SK-N-SH (cell line): Measurements from ENCODE around the gene ATP2A2. TPM values are rescaled to one million over a fixed set of nuclear protein-coding genes. Genes with fewer than 3 reads are reported as not detected.

ENCODE experiments used
- CTCF ChIA-PET: fragments of 300-600, 350-600 bp; formaldehyde crosslinking; extraction: SDS; loops from one replicate; lab custom pipeline; 2021; lab: Yijun Ruan, JAX
- POLR2A ChIA-PET: fragments of 350-600 bp; sonication (Branson Sonifier 250); formaldehyde crosslinking; extraction: SDS; loops from one replicate; lab custom pipeline; 2020; ENCODE audit warnings: antibody characterized with exemption, inconsistent platforms; lab: Yijun Ruan, JAX
- DNase-seq: peaks from one replicate; pipeline ENCODE4 v3.0.0; 2012
- H2AFZ ChIP-seq: fragments of 200-600 bp; sonication (generic); 2 replicates; pipeline ENCODE4 v1.8.1; 2016; ENCODE audit warnings: antibody characterized with exemption, mild to moderate bottlenecking, low read depth
- H3F3A ChIP-seq: fragments of 200-600 bp; sonication (generic); replicated peaks from 2 replicates; pipeline ENCODE3; 2016; ENCODE audit warnings: antibody characterized with exemption, mild to moderate bottlenecking; ENCODE audit not compliant: insufficient read depth
- H3K27ac ChIP-seq, 2 experiments: fragments of 200-500 bp in 1 of 2; fragments of 200-600 bp in 1 of 2; sonication (Bioruptor generic) in 1 of 2; sonication (generic), shearing (Covaris generic) in 1 of 2; 2 replicates each; pipeline versions ENCODE4 v1.5.1 to v1.6.1; 2014 to 2016; ENCODE audit warnings: low read depth in 2 of 2, inconsistent platforms in 1 of 2, low read length in 1 of 2, mild to moderate bottlenecking in 1 of 2, mixed read lengths in 1 of 2
- H3K27me3 ChIP-seq: fragments of 200-600 bp; sonication (generic), shearing (Covaris generic); 2 replicates; pipeline ENCODE4 v1.6.1; 2016; ENCODE audit warnings: mixed run types; ENCODE audit not compliant: insufficient read depth
- H3K36me3 ChIP-seq, 2 experiments: fragments of 200-500 bp in 1 of 2; fragments of 200-600 bp in 1 of 2; sonication (Bioruptor generic) in 1 of 2; sonication (generic) in 1 of 2; replicated peaks in 1 of 2; 2 replicates each; pipeline versions ENCODE3 to v1.5.1; 2014 to 2016; ENCODE audit warnings: low read length in 1 of 2, mild to moderate bottlenecking in 1 of 2; ENCODE audit not compliant: insufficient read depth in 2 of 2, control insufficient read depth in 1 of 2
- H3K4me1 ChIP-seq, 2 experiments: fragments of 200-500 bp in 1 of 2; fragments of 200-600 bp in 1 of 2; sonication (Bioruptor generic) in 1 of 2; sonication (generic), shearing (Covaris generic) in 1 of 2; 2 replicates each; pipeline versions ENCODE4 v1.5.1 to v1.6.1; 2014 to 2016; ENCODE audit warnings: low read depth in 1 of 2, low read length in 1 of 2, mixed run types in 1 of 2; ENCODE audit not compliant: insufficient read depth in 2 of 2, control insufficient read depth in 1 of 2
- H3K4me2 ChIP-seq: fragments of 200-600 bp; sonication (generic), shearing (Covaris generic); 2 replicates; pipeline ENCODE4 v1.6.1; 2017; ENCODE audit warnings: mixed run types
- H3K4me3 ChIP-seq, 2 experiments: fragments of 200-500 bp in 1 of 2; fragments of 200-600 bp in 1 of 2; sonication (Bioruptor generic) in 1 of 2; sonication (generic), shearing (Covaris generic) in 1 of 2; 2 replicates each; pipeline versions ENCODE4 v1.5.1 to v1.8.1; 2014 to 2016; ENCODE audit warnings: low read depth in 2 of 2, inconsistent platforms in 1 of 2, low read length in 1 of 2, mild to moderate bottlenecking in 1 of 2, mixed read lengths in 1 of 2, moderate library complexity in 1 of 2
- H3K79me2 ChIP-seq: fragments of 200-600 bp; sonication (generic); 2 replicates; pipeline ENCODE4 v1.8.1; 2017; ENCODE audit warnings: mild to moderate bottlenecking; ENCODE audit not compliant: insufficient read depth
- H3K9ac ChIP-seq: fragments of 200-600 bp; sonication (generic); 2 replicates; pipeline ENCODE4 v1.6.1; 2017; ENCODE audit warnings: mixed run types
- H3K9me2 ChIP-seq: fragments of 200-600 bp; sonication (generic); 2 replicates; pipeline ENCODE4 v1.6.1; 2017; ENCODE audit warnings: mixed run types
- H3K9me3 ChIP-seq: fragments of 200-600 bp; sonication (generic); 2 replicates; pipeline ENCODE4 v1.6.1; 2017; ENCODE audit warnings: mixed run types, mild to moderate bottlenecking, moderate library complexity
- H4K20me1 ChIP-seq: fragments of 200-600 bp; sonication (generic); 2 replicates; pipeline ENCODE4 v1.6.1; 2017; ENCODE audit warnings: mild to moderate bottlenecking, mixed run types; ENCODE audit not compliant: insufficient read depth
- CHD2 ChIP-seq: fragments of 150-350 bp; IDR thresholded peaks from 2 replicates; pipeline ENCODE4 v1.6.1; 2018; ENCODE audit warnings: low read length; ENCODE audit not compliant: partially characterized antibody
- ELF1 ChIP-seq: IDR thresholded peaks from 2 replicates; pipeline ENCODE4 v1.4.0; 2012
- EZH2phosphoT487 ChIP-seq: fragments of 200-600 bp; sonication (generic); IDR thresholded peaks from 2 replicates; pipeline ENCODE4 v1.6.1; 2017; ENCODE audit warnings: low read depth, mixed run types, mild to moderate bottlenecking, antibody characterized with exemption, moderate library complexity, borderline replicate concordance
- FOSL2 ChIP-seq: IDR thresholded peaks from 2 replicates; pipeline ENCODE4 v1.4.0; 2012; ENCODE audit warnings: low read depth, mild to moderate bottlenecking, moderate library complexity, borderline replicate concordance
- FOXJ3 ChIP-seq: sonication (generic); formaldehyde crosslinking; IDR thresholded peaks from 2 replicates; pipeline ENCODE4 v1.5.1; 2020; ENCODE audit warnings: mild to moderate bottlenecking, missing genetic modification reagents
- FOXM1 ChIP-seq: IDR thresholded peaks from 2 replicates; pipeline ENCODE4 v1.4.0; 2012; ENCODE audit warnings: low read depth, mild to moderate bottlenecking
- GABPA ChIP-seq: IDR thresholded peaks from 2 replicates; pipeline ENCODE4 v1.4.0; 2012; ENCODE audit warnings: low read depth, mild to moderate bottlenecking
- GATA2 ChIP-seq: sonication (generic); formaldehyde crosslinking; IDR thresholded peaks from 2 replicates; pipeline ENCODE4 v1.5.0; 2020; ENCODE audit warnings: mild to moderate bottlenecking, missing genetic modification reagents
- JUND ChIP-seq: IDR thresholded peaks from 2 replicates; pipeline ENCODE4 v1.4.0; 2012
- MXI1 ChIP-seq: IDR thresholded peaks from 2 replicates; pipeline ENCODE4 v1.6.1; 2012; ENCODE audit warnings: mild to moderate bottlenecking, low read depth, low read length, improper control_type of control experiment
- NFIC ChIP-seq: IDR thresholded peaks from 2 replicates; pipeline ENCODE4 v1.4.0; 2012; ENCODE audit warnings: borderline replicate concordance
- POLR2AphosphoS5 ChIP-seq: IDR thresholded peaks from 2 replicates; pipeline ENCODE4 v1.6.1; 2012; ENCODE audit warnings: low read depth, low read length
- RAD21 ChIP-seq: IDR thresholded peaks from 2 replicates; pipeline ENCODE4 v1.6.1; 2012; ENCODE audit warnings: mild to moderate bottlenecking, low read length
- RCOR1 ChIP-seq: fragments of 150-350 bp; IDR thresholded peaks from 2 replicates; pipeline ENCODE4 v1.6.1; 2017; ENCODE audit warnings: antibody characterized with exemption, low read length
- RFX5 ChIP-seq: IDR thresholded peaks from 2 replicates; pipeline ENCODE4 v1.6.1; 2012; ENCODE audit warnings: mild to moderate bottlenecking, improper control_type of control experiment, low read length
- RXRA ChIP-seq: IDR thresholded peaks from 2 replicates; pipeline ENCODE4 v1.4.0; 2012; ENCODE audit warnings: low read depth, mild to moderate bottlenecking, borderline replicate concordance
- SIN3A ChIP-seq: IDR thresholded peaks from 2 replicates; pipeline ENCODE4 v1.6.1; 2012; ENCODE audit warnings: low read depth, mild to moderate bottlenecking, low read length, moderate library complexity, borderline replicate concordance
- TCF12 ChIP-seq: IDR thresholded peaks from 2 replicates; pipeline ENCODE4 v1.4.0; 2012
- WGBS: methylation state at CpG from one replicate; pipeline ENCODE4 v1.1.6; 2017; ENCODE audit warnings: low lambda C conversion rate; 5-methylcytosine and 5-hydroxymethylcytosine counted together
- polyA plus RNA-seq, 3 experiments: library from polyadenylated mRNA; depleted of rRNA; stranded (reverse); fragments of >200 nt; gene quantifications; 2 replicates each; pipeline ENCODE4 v1.2.3, GENCODE V29; 2012
- TF ChIP-seq, protein P1 (sequence below): fragments of 200-600 bp; sonication (generic); IDR thresholded peaks from 2 replicates; pipeline ENCODE4 v1.6.1; 2017; ENCODE audit warnings: antibody characterized with exemption, mild to moderate bottlenecking, moderate library complexity
- TF ChIP-seq, protein P2 (sequence below): fragments of 150-350 bp; IDR thresholded peaks from 2 replicates; pipeline ENCODE4 v1.6.1; 2016; ENCODE audit warnings: mild to moderate bottlenecking, low read depth, low read length
- TF ChIP-seq, protein P3 (sequence below): IDR thresholded peaks from 2 replicates; pipeline ENCODE4 v1.4.0; 2012; ENCODE audit warnings: low read depth, borderline replicate concordance
- TF ChIP-seq, protein P4 (sequence below): fragments of 150-350 bp; IDR thresholded peaks from 2 replicates; pipeline ENCODE4 v1.6.1; 2017; ENCODE audit warnings: antibody characterized with exemption, low read length, low read depth, borderline replicate concordance

ATP2A2 gene
- polyA plus RNA-seq, 1 of the 3 experiments (the other 2 are of a cell fraction) = 120 TPM

DNA sequence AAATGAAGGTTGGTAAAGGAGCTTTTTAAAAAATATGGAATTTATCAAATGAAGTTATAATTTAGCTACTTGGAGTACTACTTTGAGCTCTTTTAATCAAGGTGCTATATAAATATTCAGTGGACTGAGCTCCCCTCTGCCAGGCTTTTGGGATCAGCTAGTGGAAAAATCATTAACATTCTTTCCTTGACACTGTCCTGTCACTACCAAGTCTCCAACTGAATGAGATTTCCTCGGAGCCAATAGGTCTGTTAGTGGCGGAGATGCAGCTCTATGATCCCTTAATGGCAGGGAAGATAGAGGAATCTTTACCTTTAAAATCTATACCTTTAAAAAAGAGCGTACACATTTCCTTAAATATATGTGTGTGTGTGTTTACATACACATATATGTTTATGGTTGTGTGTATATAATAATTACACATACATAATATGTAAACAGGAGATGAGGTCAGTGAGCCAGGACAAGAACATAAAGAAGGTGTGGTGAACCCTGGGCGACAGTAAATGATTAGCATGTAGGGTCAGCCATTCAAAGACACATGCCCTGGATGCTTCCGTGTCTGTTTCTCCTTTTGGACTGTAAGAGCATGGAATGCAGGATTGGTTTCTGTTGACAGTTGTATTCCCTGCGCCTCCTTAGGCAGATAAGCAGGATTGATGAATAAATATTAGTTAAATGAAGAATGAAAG is 47.7 kb upstream of the ATP2A2 start:
- CTCF ChIA-PET = interaction anchor here (1.0 kb wide), 1 partner anchor 9 kb away, joined by 3 read pairs; no protein-coding TSS in a partner anchor

DNA sequence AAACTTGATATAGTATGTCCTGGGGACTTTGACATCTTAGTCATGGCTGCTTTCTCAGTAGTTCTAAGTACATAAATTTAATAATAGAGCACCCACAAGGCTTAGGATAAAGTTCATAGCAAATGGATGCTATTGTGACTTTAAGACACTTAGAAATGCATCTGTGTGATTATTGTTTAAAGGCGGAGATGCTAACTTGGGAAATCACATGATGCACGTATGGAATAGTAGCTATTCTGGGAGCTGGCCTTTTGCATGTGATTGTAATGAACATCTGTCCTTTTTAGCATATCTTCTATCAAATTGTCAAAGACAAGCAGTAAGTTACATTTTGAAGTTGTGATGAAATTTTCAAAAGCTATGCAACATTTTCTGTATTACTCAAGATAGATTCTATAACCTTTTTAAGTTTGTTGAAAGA is 46.7 kb upstream of the ATP2A2 start:
- TF ChIP-seq FOXM1 = no peak
- no peak for TF ChIP-seq RXRA
- TF ChIP-seq RAD21 = no peak
- TF ChIP-seq, protein P1, sequence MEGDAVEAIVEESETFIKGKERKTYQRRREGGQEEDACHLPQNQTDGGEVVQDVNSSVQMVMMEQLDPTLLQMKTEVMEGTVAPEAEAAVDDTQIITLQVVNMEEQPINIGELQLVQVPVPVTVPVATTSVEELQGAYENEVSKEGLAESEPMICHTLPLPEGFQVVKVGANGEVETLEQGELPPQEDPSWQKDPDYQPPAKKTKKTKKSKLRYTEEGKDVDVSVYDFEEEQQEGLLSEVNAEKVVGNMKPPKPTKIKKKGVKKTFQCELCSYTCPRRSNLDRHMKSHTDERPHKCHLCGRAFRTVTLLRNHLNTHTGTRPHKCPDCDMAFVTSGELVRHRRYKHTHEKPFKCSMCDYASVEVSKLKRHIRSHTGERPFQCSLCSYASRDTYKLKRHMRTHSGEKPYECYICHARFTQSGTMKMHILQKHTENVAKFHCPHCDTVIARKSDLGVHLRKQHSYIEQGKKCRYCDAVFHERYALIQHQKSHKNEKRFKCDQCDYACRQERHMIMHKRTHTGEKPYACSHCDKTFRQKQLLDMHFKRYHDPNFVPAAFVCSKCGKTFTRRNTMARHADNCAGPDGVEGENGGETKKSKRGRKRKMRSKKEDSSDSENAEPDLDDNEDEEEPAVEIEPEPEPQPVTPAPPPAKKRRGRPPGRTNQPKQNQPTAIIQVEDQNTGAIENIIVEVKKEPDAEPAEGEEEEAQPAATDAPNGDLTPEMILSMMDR = no peak
- TF ChIP-seq NFIC = no peak
- TF ChIP-seq ELF1 = no peak
- TF ChIP-seq FOXJ3 (CRISPR knock-in tag) = no peak
- TF ChIP-seq SIN3A = no peak
- no peak for TF ChIP-seq FOSL2
- TF ChIP-seq JUND = no peak
- no peak for TF ChIP-seq RFX5
- TF ChIP-seq, protein P2, sequence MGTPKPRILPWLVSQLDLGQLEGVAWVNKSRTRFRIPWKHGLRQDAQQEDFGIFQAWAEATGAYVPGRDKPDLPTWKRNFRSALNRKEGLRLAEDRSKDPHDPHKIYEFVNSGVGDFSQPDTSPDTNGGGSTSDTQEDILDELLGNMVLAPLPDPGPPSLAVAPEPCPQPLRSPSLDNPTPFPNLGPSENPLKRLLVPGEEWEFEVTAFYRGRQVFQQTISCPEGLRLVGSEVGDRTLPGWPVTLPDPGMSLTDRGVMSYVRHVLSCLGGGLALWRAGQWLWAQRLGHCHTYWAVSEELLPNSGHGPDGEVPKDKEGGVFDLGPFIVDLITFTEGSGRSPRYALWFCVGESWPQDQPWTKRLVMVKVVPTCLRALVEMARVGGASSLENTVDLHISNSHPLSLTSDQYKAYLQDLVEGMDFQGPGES = no peak
- TF ChIP-seq, protein P3, sequence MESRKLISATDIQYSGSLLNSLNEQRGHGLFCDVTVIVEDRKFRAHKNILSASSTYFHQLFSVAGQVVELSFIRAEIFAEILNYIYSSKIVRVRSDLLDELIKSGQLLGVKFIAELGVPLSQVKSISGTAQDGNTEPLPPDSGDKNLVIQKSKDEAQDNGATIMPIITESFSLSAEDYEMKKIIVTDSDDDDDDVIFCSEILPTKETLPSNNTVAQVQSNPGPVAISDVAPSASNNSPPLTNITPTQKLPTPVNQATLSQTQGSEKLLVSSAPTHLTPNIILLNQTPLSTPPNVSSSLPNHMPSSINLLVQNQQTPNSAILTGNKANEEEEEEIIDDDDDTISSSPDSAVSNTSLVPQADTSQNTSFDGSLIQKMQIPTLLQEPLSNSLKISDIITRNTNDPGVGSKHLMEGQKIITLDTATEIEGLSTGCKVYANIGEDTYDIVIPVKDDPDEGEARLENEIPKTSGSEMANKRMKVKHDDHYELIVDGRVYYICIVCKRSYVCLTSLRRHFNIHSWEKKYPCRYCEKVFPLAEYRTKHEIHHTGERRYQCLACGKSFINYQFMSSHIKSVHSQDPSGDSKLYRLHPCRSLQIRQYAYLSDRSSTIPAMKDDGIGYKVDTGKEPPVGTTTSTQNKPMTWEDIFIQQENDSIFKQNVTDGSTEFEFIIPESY = no peak
- no peak for TF ChIP-seq POLR2AphosphoS5
- no peak for TF ChIP-seq MXI1
- TF ChIP-seq GABPA = no peak
- TF ChIP-seq, all 33 proteins: peak for 0
- CTCF ChIA-PET = no interaction called here
- 33% methylated on average over 2 of the region's 2 CpGs for WGBS
- peaks cover 12% of the 10 kb centered on the region for H3F3A ChIP-seq
- H3K27me3 ChIP-seq = no peaks in the 10 kb centered on the region
- no peak overlapping the region for H3K4me2 ChIP-seq
- H3K4me1 ChIP-seq = no peaks in the 10 kb centered on the region; a peak in 1 of 4 replicates
- no peak overlapping the region; the same call in 1 of the 2 replicates for H2AFZ ChIP-seq
- H3K79me2 ChIP-seq = no peaks in the 10 kb centered on the region
- POLR2A ChIA-PET = no interaction called here
- H4K20me1 ChIP-seq = no peaks in the 10 kb centered on the region
- H3K9me3 ChIP-seq = no peaks in the 10 kb centered on the region
- no peaks in the 10 kb centered on the region for H3K36me3 ChIP-seq
- no peak overlapping the region for H3K9ac ChIP-seq
- H3K4me3 ChIP-seq = no peak overlapping the region
- H3K9me2 ChIP-seq = no peaks in the 10 kb centered on the region
- no peak for DNase-seq
- H3K27ac ChIP-seq = no peak overlapping the region

More for the DNA sequence above, 47.7 kb upstream of the ATP2A2 start:
- H3K4me1 ChIP-seq = no peaks in the 10 kb centered on the region; a peak in 1 of 4 replicates
- H3K79me2 ChIP-seq = no peaks in the 10 kb centered on the region
- no peak overlapping the region for H3K27ac ChIP-seq
- POLR2A ChIA-PET = interaction anchor here (0.8 to 1.4 kb wide), 2 partner anchors 44 to 47 kb away, joined by 3 to 4 read pairs; partner anchors contain the start of gene ATP2A2
- no peaks in the 10 kb centered on the region for H3K9me3 ChIP-seq
- H3K36me3 ChIP-seq = no peaks in the 10 kb centered on the region
- no peaks in the 10 kb centered on the region for H4K20me1 ChIP-seq
- no peaks in the 10 kb centered on the region for H3K9me2 ChIP-seq
- TF ChIP-seq, protein P4, sequence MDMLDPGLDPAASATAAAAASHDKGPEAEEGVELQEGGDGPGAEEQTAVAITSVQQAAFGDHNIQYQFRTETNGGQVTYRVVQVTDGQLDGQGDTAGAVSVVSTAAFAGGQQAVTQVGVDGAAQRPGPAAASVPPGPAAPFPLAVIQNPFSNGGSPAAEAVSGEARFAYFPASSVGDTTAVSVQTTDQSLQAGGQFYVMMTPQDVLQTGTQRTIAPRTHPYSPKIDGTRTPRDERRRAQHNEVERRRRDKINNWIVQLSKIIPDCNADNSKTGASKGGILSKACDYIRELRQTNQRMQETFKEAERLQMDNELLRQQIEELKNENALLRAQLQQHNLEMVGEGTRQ = no peak
- no peak for TF ChIP-seq POLR2AphosphoS5
- no peak for TF ChIP-seq RCOR1
- TF ChIP-seq ELF1 = no peak
- no peak for TF ChIP-seq TCF12
- no peak for TF ChIP-seq GATA2 (CRISPR knock-in tag)
- no peak for TF ChIP-seq FOXJ3 (CRISPR knock-in tag)
- TF ChIP-seq CHD2 = no peak
- no peak for TF ChIP-seq EZH2phosphoT487
- no peak for TF ChIP-seq FOXM1
- DNase-seq = no peak
- peaks cover 12% of the 10 kb centered on the region for H3F3A ChIP-seq
- no peaks in the 10 kb centered on the region for H3K27me3 ChIP-seq
- H3K4me3 ChIP-seq = no peak overlapping the region
- H2AFZ ChIP-seq = no peak overlapping the region
- no peak overlapping the region for H3K9ac ChIP-seq
- whole genome bisulfite sequencing = 82% methylated on average over 6 of the region's 6 CpGs
- no peak overlapping the region for H3K4me2 ChIP-seq
